Trophoblast cell (in vitro differentiated cells and primary cell): ENCODE measurements around the gene NRG2.

Experiments
- DNase-seq, 2 donors: peaks; one replicate each; pipeline ENCODE4 v3.0.0-alpha.2; 2016
- H2AFZ ChIP-seq: 2 replicates; pipeline ENCODE4 v1.6.1; 2013; ENCODE audit warnings: low read length, moderate library complexity, mild to moderate bottlenecking; ENCODE audit not compliant: insufficient read depth, poor library complexity
- H2AK5ac ChIP-seq: 2 replicates; pipeline ENCODE4 v1.6.1; 2013; ENCODE audit warnings: mild to moderate bottlenecking, low read length
- H2BK120ac ChIP-seq: 2 replicates; pipeline ENCODE4 v1.6.1; 2013; ENCODE audit warnings: low read length, mild to moderate bottlenecking, moderate library complexity; ENCODE audit not compliant: insufficient read depth, poor library complexity
- H2BK12ac ChIP-seq: 2 replicates; pipeline ENCODE4 v1.6.1; 2013; ENCODE audit warnings: mild to moderate bottlenecking, low read length, moderate library complexity
- H2BK5ac ChIP-seq: 2 replicates; pipeline ENCODE4 v1.6.1; 2013; ENCODE audit warnings: low read length, low read depth, moderate library complexity, mild to moderate bottlenecking; ENCODE audit not compliant: poor library complexity
- H3K14ac ChIP-seq: 2 replicates; pipeline ENCODE4 v1.6.1; 2013; ENCODE audit warnings: mild to moderate bottlenecking, low read length
- H3K18ac ChIP-seq: 2 replicates; pipeline ENCODE4 v1.6.1; 2013; ENCODE audit warnings: mild to moderate bottlenecking, low read length
- H3K23ac ChIP-seq: 2 replicates; pipeline ENCODE4 v1.6.1; 2013; ENCODE audit warnings: low read length
- H3K27ac ChIP-seq: 2 replicates; pipeline ENCODE4 v1.5.1; 2013; ENCODE audit warnings: low read depth, mild to moderate bottlenecking, inconsistent platforms, low read length, moderate library complexity
- H3K27me3 ChIP-seq: 2 replicates; pipeline ENCODE4 v1.6.1; 2013; ENCODE audit warnings: inconsistent platforms, mild to moderate bottlenecking, low read length, moderate library complexity; ENCODE audit not compliant: insufficient read depth
- H3K36me3 ChIP-seq, 2 experiments: 1 replicate in 1 of 2; 2 replicates in 1 of 2; pipeline ENCODE4 v1.6.1; 2013; ENCODE audit warnings: low read length in 2 of 2, mild to moderate bottlenecking in 2 of 2, moderate library complexity in 1 of 2; ENCODE audit not compliant: insufficient read depth in 2 of 2, control insufficient read depth in 1 of 2
- H3K4ac ChIP-seq: 2 replicates; pipeline ENCODE4 v1.6.1; 2013; ENCODE audit warnings: low read depth, mild to moderate bottlenecking, low read length, moderate library complexity
- H3K4me1 ChIP-seq, 2 experiments: 1 replicate in 1 of 2; 2 replicates in 1 of 2; pipeline ENCODE4 v1.6.1; 2013; ENCODE audit warnings: low read length in 2 of 2, mild to moderate bottlenecking in 2 of 2, moderate library complexity in 1 of 2; ENCODE audit not compliant: insufficient read depth in 2 of 2, control insufficient read depth in 1 of 2
- H3K4me2 ChIP-seq: 2 replicates; pipeline ENCODE4 v1.6.1; 2013; ENCODE audit warnings: inconsistent platforms, mild to moderate bottlenecking, low read length, moderate library complexity
- H3K4me3 ChIP-seq: 2 replicates; pipeline ENCODE4 v1.5.1; 2013; ENCODE audit warnings: mild to moderate bottlenecking, low read depth, low read length, inconsistent platforms
- H3K79me1 ChIP-seq: one replicate; pipeline ENCODE4 v1.6.1; 2013; ENCODE audit warnings: low read length
- H3K79me2 ChIP-seq: 2 replicates; pipeline ENCODE4 v1.6.1; 2013; ENCODE audit warnings: low read length, mild to moderate bottlenecking; ENCODE audit not compliant: control insufficient read depth, insufficient read depth, poor library complexity
- H3K9ac ChIP-seq: 2 replicates; pipeline ENCODE4 v1.6.1; 2013; ENCODE audit warnings: mild to moderate bottlenecking, low read length
- H3K9me3 ChIP-seq: 2 replicates; pipeline ENCODE4 v1.6.1; 2013; ENCODE audit warnings: low read depth, mild to moderate bottlenecking, control low read depth, inconsistent platforms, low read length; ENCODE audit not compliant: insufficient read depth
- H4K12ac ChIP-seq: 2 replicates; pipeline ENCODE4 v1.6.1; 2013; ENCODE audit warnings: low read depth, mild to moderate bottlenecking, low read length, moderate library complexity
- H4K8ac ChIP-seq: 2 replicates; pipeline ENCODE4 v1.6.1; 2013; ENCODE audit warnings: low read depth, mild to moderate bottlenecking, low read length, moderate library complexity
- H4K91ac ChIP-seq: one replicate; pipeline ENCODE4 v1.6.1; 2013; ENCODE audit warnings: low read depth, mild to moderate bottlenecking, low read length, moderate library complexity
- WGBS: extraction: QIAGEN DNeasy Blood & Tissue Kit; methylation state at CpG from one replicate; pipeline ENCODE4 v1.1.7; 2013; ENCODE audit warnings: missing lambda C conversion rate; ENCODE audit not compliant: insufficient read length, insufficient coverage; ENCODE audit errors: extremely low coverage; 5-methylcytosine and 5-hydroxymethylcytosine counted together

NRG2 gene

GRCh38 chr5:139942243-139942642, 100.9 kb downstream of the NRG2 start:
- Histone ChIP-seq H3K9me3 (no peaks in the 10 kb centered on the region), H2BK120ac (no peak overlapping the region), H3K14ac (no peak overlapping the region), H3K27ac (no peak overlapping the region), H4K91ac (no peak overlapping the region), H3K79me1 (no peaks in the 10 kb centered on the region), H3K4ac (no peak overlapping the region), H2BK12ac (no peak overlapping the region), H2AK5ac (no peak overlapping the region), H3K18ac (no peak overlapping the region), H3K23ac (no peak overlapping the region), H3K4me1 (no peaks in the 10 kb centered on the region), H3K36me3 (no peaks in the 10 kb centered on the region), H4K8ac (no peak overlapping the region), H4K12ac (no peak overlapping the region), H2AFZ (no peak overlapping the region), H3K4me3 (no peak overlapping the region), H3K4me2 (no peak overlapping the region), H2BK5ac (no peak overlapping the region), H3K27me3 (no peaks in the 10 kb centered on the region), H3K79me2 (no peaks in the 10 kb centered on the region), H3K9ac (no peak overlapping the region)
- no CpG with 5 or more reads among the region's 1 CpG for WGBS
- DNase-seq: no peak

- H3K14ac ChIP-seq: no peak overlapping the region
- no CpG with 5 or more reads among the region's 2 CpGs for WGBS
Observed at GRCh38 chr5:139930406-139930805, 112.7 kb downstream of the NRG2 start.

GRCh38 chr5:139926797-139927503, 116.1 kb downstream of the NRG2 start:
- no peak overlapping the region for H3K27ac ChIP-seq
- no peak overlapping the region for H2AFZ ChIP-seq
- H3K4me1 ChIP-seq: no peaks in the 10 kb centered on the region
- WGBS: no CpG with 5 or more reads among the region's 3 CpGs
- no peaks in the 10 kb centered on the region for H3K36me3 ChIP-seq
- H3K4me3 ChIP-seq: no peak overlapping the region
- no peaks in the 10 kb centered on the region for H3K79me1 ChIP-seq
- H2BK5ac ChIP-seq: no peak overlapping the region
- DNase-seq: no peak
- no peaks in the 10 kb centered on the region for H3K79me2 ChIP-seq
- H3K4ac ChIP-seq: no peak overlapping the region
- H3K18ac ChIP-seq: no peak overlapping the region
- H3K14ac ChIP-seq: no peak overlapping the region
- H2BK120ac ChIP-seq: no peak overlapping the region
- peaks cover 2% of the 10 kb centered on the region for H3K9me3 ChIP-seq
- no peak overlapping the region for H4K12ac ChIP-seq
- H2BK12ac ChIP-seq: no peak overlapping the region
- no peak overlapping the region for H3K9ac ChIP-seq
- H4K91ac ChIP-seq: no peak overlapping the region
- H3K4me2 ChIP-seq: no peak overlapping the region
- H3K27me3 ChIP-seq: no peaks in the 10 kb centered on the region
- no peak overlapping the region for H3K23ac ChIP-seq
- H2AK5ac ChIP-seq: no peak overlapping the region
- H4K8ac ChIP-seq: no peak overlapping the region

More at GRCh38 chr5:139930406-139930805, 112.7 kb downstream of the NRG2 start:
- Histone ChIP-seq H2BK12ac (no peak overlapping the region), H3K79me1 (no peaks in the 10 kb centered on the region), H3K27ac (no peak overlapping the region), H3K4me1 (no peaks in the 10 kb centered on the region), H3K9me3 (peaks cover 2% of the 10 kb centered on the region), H4K91ac (no peak overlapping the region), H3K4me3 (no peak overlapping the region), H3K4me2 (no peak overlapping the region), H2AK5ac (no peak overlapping the region), H2BK120ac (no peak overlapping the region), H3K36me3 (no peaks in the 10 kb centered on the region), H3K4ac (no peak overlapping the region), H3K23ac (no peak overlapping the region), H2AFZ (no peak overlapping the region), H3K9ac (no peak overlapping the region), H3K79me2 (no peaks in the 10 kb centered on the region), H4K8ac (no peak overlapping the region), H3K18ac (no peak overlapping the region), H2BK5ac (no peak overlapping the region), H4K12ac (no peak overlapping the region), H3K27me3 (no peaks in the 10 kb centered on the region)
- DNase-seq: no peak

GRCh38 chr5:139925650-139926640, 117.2 kb downstream of the NRG2 start:
- Histone ChIP-seq H3K4me1 (no peaks in the 10 kb centered on the region), H2AK5ac (no peak overlapping the region), H4K8ac (no peak overlapping the region), H4K91ac (no peak overlapping the region), H3K36me3 (no peaks in the 10 kb centered on the region), H3K9me3 (peaks cover 2% of the 10 kb centered on the region), H3K9ac (no peak overlapping the region), H3K27ac (no peak overlapping the region), H2AFZ (no peak overlapping the region), H3K4me3 (no peak overlapping the region), H3K18ac (no peak overlapping the region), H2BK120ac (no peak overlapping the region), H3K79me2 (no peaks in the 10 kb centered on the region), H3K4me2 (no peak overlapping the region), H4K12ac (no peak overlapping the region), H3K27me3 (no peaks in the 10 kb centered on the region), H3K23ac (no peak overlapping the region), H3K79me1 (no peaks in the 10 kb centered on the region), H3K4ac (no peak overlapping the region), H3K14ac (no peak overlapping the region), H2BK5ac (no peak overlapping the region), H2BK12ac (no peak overlapping the region)
- no CpG with 5 or more reads among the region's 9 CpGs for WGBS
- no peak for DNase-seq
